ENCODE data around the gene PEX5L. TPM values are rescaled to one million over a fixed set of nuclear protein-coding genes. Genes with fewer than 3 reads are reported as not detected.

The PEX5L gene
- total RNA-seq, 1 experiment from 2014 or later = 3.2 TPM

DNA sequence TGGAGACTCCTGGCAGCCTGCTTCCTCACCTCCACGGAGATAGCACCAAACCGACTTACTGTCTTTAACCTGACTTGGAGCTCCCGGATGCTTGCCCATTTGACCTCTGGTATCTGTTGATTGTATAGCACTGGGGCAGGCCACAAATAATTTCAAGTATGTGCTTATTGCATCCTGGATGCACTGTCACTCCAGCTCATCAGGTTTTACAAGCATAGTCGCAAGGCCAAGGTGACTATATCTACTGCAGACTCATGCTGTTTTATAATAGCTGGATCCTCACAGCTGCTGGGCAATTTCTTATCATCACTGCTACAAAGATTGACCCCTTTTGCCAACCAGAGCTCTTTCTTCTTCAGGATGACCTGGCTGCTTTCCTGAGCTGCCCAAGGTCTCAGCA, 45.6 kb downstream of the PEX5L start:
- Mint-ChIP-seq H3K27ac (no peak overlapping the region), H3K4me1 (no peaks in the 10 kb centered on the region; the same call in 1 of the 2 replicates), H3K36me3 (peaks cover 1% of the 10 kb centered on the region), H3K9me3 (peaks cover 8% of the 10 kb centered on the region), H3K27me3 (ENCODE audit: low read depth) (no peaks in the 10 kb centered on the region), H3K4me3 (no peak overlapping the region)
- DNase-seq (ENCODE audit: low spot score) (no peak), ATAC-seq (no peak)
- TF ChIP-seq ZNF416 (CRISPR knock-in tag; IDR thresholded peaks at IDR 0.05) (no peak), TP53 (CRISPR knock-in tag; IDR thresholded peaks at IDR 0.05) (no peak), CREM (CRISPR knock-in tag; IDR thresholded peaks at IDR 0.05) (no peak), ZNF423 (CRISPR knock-in tag; IDR thresholded peaks at IDR 0.05) (no peak), TEAD1 (CRISPR knock-in tag; IDR thresholded peaks at IDR 0.05) (no peak), ZNF121 (CRISPR knock-in tag; IDR thresholded peaks at IDR 0.05) (no peak), TCF7 (CRISPR knock-in tag; IDR thresholded peaks at IDR 0.05; ENCODE audit: low read depth) (no peak), EMX1 (CRISPR knock-in tag; IDR thresholded peaks at IDR 0.05) (no peak), SP1 (CRISPR knock-in tag; conservative IDR thresholded peaks at IDR 0.05) (no peak), NR3C1 (CRISPR knock-in tag; conservative IDR thresholded peaks at IDR 0.05; ENCODE audit: low read depth) (no peak), ATF1 (CRISPR knock-in tag; IDR thresholded peaks at IDR 0.05) (no peak), NFYB (CRISPR knock-in tag; conservative IDR thresholded peaks at IDR 0.05; ENCODE audit: low read depth) (no peak)
- TF ChIP-seq, protein P1, sequence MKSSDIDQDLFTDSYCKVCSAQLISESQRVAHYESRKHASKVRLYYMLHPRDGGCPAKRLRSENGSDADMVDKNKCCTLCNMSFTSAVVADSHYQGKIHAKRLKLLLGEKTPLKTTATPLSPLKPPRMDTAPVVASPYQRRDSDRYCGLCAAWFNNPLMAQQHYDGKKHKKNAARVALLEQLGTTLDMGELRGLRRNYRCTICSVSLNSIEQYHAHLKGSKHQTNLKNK (CRISPR knock-in tag; IDR thresholded peaks at IDR 0.05) = no peak
- TF ChIP-seq, protein P2, sequence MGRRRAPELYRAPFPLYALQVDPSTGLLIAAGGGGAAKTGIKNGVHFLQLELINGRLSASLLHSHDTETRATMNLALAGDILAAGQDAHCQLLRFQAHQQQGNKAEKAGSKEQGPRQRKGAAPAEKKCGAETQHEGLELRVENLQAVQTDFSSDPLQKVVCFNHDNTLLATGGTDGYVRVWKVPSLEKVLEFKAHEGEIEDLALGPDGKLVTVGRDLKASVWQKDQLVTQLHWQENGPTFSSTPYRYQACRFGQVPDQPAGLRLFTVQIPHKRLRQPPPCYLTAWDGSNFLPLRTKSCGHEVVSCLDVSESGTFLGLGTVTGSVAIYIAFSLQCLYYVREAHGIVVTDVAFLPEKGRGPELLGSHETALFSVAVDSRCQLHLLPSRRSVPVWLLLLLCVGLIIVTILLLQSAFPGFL (CRISPR knock-in tag; IDR thresholded peaks at IDR 0.05; ENCODE audit: borderline replicate concordance) = no peak
- TF ChIP-seq, protein P3, sequence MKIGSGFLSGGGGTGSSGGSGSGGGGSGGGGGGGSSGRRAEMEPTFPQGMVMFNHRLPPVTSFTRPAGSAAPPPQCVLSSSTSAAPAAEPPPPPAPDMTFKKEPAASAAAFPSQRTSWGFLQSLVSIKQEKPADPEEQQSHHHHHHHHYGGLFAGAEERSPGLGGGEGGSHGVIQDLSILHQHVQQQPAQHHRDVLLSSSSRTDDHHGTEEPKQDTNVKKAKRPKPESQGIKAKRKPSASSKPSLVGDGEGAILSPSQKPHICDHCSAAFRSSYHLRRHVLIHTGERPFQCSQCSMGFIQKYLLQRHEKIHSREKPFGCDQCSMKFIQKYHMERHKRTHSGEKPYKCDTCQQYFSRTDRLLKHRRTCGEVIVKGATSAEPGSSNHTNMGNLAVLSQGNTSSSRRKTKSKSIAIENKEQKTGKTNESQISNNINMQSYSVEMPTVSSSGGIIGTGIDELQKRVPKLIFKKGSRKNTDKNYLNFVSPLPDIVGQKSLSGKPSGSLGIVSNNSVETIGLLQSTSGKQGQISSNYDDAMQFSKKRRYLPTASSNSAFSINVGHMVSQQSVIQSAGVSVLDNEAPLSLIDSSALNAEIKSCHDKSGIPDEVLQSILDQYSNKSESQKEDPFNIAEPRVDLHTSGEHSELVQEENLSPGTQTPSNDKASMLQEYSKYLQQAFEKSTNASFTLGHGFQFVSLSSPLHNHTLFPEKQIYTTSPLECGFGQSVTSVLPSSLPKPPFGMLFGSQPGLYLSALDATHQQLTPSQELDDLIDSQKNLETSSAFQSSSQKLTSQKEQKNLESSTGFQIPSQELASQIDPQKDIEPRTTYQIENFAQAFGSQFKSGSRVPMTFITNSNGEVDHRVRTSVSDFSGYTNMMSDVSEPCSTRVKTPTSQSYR (CRISPR knock-in tag; IDR thresholded peaks at IDR 0.05) = no peak
- TF ChIP-seq, protein P4, sequence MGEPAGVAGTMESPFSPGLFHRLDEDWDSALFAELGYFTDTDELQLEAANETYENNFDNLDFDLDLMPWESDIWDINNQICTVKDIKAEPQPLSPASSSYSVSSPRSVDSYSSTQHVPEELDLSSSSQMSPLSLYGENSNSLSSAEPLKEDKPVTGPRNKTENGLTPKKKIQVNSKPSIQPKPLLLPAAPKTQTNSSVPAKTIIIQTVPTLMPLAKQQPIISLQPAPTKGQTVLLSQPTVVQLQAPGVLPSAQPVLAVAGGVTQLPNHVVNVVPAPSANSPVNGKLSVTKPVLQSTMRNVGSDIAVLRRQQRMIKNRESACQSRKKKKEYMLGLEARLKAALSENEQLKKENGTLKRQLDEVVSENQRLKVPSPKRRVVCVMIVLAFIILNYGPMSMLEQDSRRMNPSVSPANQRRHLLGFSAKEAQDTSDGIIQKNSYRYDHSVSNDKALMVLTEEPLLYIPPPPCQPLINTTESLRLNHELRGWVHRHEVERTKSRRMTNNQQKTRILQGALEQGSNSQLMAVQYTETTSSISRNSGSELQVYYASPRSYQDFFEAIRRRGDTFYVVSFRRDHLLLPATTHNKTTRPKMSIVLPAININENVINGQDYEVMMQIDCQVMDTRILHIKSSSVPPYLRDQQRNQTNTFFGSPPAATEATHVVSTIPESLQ (CRISPR knock-in tag; IDR thresholded peaks at IDR 0.05) = no peak
- TF ChIP-seq, protein P5, sequence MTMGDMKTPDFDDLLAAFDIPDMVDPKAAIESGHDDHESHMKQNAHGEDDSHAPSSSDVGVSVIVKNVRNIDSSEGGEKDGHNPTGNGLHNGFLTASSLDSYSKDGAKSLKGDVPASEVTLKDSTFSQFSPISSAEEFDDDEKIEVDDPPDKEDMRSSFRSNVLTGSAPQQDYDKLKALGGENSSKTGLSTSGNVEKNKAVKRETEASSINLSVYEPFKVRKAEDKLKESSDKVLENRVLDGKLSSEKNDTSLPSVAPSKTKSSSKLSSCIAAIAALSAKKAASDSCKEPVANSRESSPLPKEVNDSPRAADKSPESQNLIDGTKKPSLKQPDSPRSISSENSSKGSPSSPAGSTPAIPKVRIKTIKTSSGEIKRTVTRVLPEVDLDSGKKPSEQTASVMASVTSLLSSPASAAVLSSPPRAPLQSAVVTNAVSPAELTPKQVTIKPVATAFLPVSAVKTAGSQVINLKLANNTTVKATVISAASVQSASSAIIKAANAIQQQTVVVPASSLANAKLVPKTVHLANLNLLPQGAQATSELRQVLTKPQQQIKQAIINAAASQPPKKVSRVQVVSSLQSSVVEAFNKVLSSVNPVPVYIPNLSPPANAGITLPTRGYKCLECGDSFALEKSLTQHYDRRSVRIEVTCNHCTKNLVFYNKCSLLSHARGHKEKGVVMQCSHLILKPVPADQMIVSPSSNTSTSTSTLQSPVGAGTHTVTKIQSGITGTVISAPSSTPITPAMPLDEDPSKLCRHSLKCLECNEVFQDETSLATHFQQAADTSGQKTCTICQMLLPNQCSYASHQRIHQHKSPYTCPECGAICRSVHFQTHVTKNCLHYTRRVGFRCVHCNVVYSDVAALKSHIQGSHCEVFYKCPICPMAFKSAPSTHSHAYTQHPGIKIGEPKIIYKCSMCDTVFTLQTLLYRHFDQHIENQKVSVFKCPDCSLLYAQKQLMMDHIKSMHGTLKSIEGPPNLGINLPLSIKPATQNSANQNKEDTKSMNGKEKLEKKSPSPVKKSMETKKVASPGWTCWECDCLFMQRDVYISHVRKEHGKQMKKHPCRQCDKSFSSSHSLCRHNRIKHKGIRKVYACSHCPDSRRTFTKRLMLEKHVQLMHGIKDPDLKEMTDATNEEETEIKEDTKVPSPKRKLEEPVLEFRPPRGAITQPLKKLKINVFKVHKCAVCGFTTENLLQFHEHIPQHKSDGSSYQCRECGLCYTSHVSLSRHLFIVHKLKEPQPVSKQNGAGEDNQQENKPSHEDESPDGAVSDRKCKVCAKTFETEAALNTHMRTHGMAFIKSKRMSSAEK (CRISPR knock-in tag; IDR thresholded peaks at IDR 0.05; ENCODE audit: borderline replicate concordance) = no peak
- TF ChIP-seq, protein P6, sequence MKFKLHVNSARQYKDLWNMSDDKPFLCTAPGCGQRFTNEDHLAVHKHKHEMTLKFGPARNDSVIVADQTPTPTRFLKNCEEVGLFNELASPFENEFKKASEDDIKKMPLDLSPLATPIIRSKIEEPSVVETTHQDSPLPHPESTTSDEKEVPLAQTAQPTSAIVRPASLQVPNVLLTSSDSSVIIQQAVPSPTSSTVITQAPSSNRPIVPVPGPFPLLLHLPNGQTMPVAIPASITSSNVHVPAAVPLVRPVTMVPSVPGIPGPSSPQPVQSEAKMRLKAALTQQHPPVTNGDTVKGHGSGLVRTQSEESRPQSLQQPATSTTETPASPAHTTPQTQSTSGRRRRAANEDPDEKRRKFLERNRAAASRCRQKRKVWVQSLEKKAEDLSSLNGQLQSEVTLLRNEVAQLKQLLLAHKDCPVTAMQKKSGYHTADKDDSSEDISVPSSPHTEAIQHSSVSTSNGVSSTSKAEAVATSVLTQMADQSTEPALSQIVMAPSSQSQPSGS (CRISPR knock-in tag; IDR thresholded peaks at IDR 0.05; ENCODE audit: borderline replicate concordance, low read depth) = no peak
- ChIA-PET POLR2A (no interaction called here), CTCF (interaction anchor here (1.0 to 1.2 kb wide), 2 partner anchors 62 to 180 kb away, joined by 3 read pairs; no protein-coding TSS in a partner anchor)

All from WTC11 (cell line).